Transverse colon (tissue), 4 donors: Measurements from ENCODE around the gene RGS5. TPM values are rescaled to one million over a fixed set of nuclear protein-coding genes. Genes with fewer than 3 reads are reported as not detected.
A peak's percentile ranks its signal among the peaks of the same experiment; 100 is the strongest.

Experiments used
- DNase-seq: peaks from one replicate; pipeline ENCODE4 v3.0.0-alpha.2; 2019
- H3K27ac ChIP-seq, 4 donors: fragments of 200-600 bp; sonication (generic); 2 replicates each; pipeline ENCODE4 v1.5.1; 2016 to 2018; ENCODE audit warnings: inconsistent platforms in 4 of 4
- H3K27me3 ChIP-seq: fragments of 200-600 bp; sonication (generic); 2 replicates; pipeline ENCODE4 v1.5.1; 2017; ENCODE audit warnings: inconsistent platforms
- H3K36me3 ChIP-seq, 4 donors: fragments of 200-600 bp; sonication (generic); 2 replicates each; pipeline ENCODE4 v1.5.1; 2017 to 2019; ENCODE audit warnings: inconsistent platforms in 4 of 4
- H3K4me1 ChIP-seq, 4 donors: fragments of 200-600 bp; sonication (generic); 2 replicates each; pipeline ENCODE4 v1.5.1; 2017 to 2020; ENCODE audit warnings: inconsistent platforms in 4 of 4
- H3K4me3 ChIP-seq, 4 donors: fragments of 200-600 bp; sonication (generic); 1 replicate in 1 of 4; 2 replicates in 3 of 4; pipeline versions ENCODE4 v1.5.1 to v1.6.1; 2017 to 2019; ENCODE audit warnings: inconsistent platforms in 4 of 4
- H3K9me3 ChIP-seq, 2 donors: fragments of 200-600 bp; sonication (generic); 2 replicates each; pipeline ENCODE4 v1.5.1; 2017 to 2019; ENCODE audit warnings: inconsistent platforms in 2 of 2
- EP300 ChIP-seq: sonication (generic); formaldehyde crosslinking; IDR thresholded peaks from one replicate; pipeline ENCODE4 v1.6.1; 2017; ENCODE audit warnings: antibody characterized with exemption, low read depth
- POLR2A ChIP-seq: fragments of 450-650 bp; IDR thresholded peaks from one replicate; pipeline ENCODE4 v1.6.1; 2016; ENCODE audit warnings: antibody characterized with exemption, mild to moderate bottlenecking, moderate library complexity
- POLR2AphosphoS5 ChIP-seq, 3 donors: sonication (generic); formaldehyde crosslinking; IDR thresholded peaks; one replicate each; pipeline ENCODE4 v1.6.1; 2016; ENCODE audit warnings: antibody characterized with exemption in 3 of 3
- WGBS, 2 donors: methylation state at CpG; one replicate each; pipeline ENCODE4 v1.1.5; 2018; ENCODE audit warnings: low coverage in 1 of 2; 5-methylcytosine and 5-hydroxymethylcytosine counted together
- in situ Hi-C, 4 donors: fragments of 200-750 bp; cut with MboI; loops; one replicate each; pipeline versions ENCODE4 v1.15.0 to v1.15.1; 2017; ENCODE audit warnings: low sequenced_read_pairs in 3 of 4, low pct_ligation_motif_present in 1 of 4, low pct_unique_long_range_greater_than_20kb in 1 of 4
- intact Hi-C: fragments of 100-400 bp; cut with DNase I; formaldehyde crosslinking; loops from one replicate; pipeline ENCODE4 v1.15.1; 2023; ENCODE audit warnings: low total_unique reads
- total RNA-seq, 4 donors: library from RNA; depleted of rRNA; stranded (reverse); fragments of >200 nt; gene quantifications; one replicate each; pipeline ENCODE4 v1.1.0, GENCODE V29; 2016
- TF ChIP-seq, protein P1 (sequence below), 5 experiments: fragments of 200-600 bp in 3 of 5; fragments of 450-650 bp in 2 of 5; sonication (generic) in 3 of 5; IDR thresholded peaks; 1 replicate in 2 of 5; 2 replicates in 3 of 5; pipeline ENCODE4 v1.5.1; 2016 to 2017; ENCODE audit warnings: antibody characterized with exemption in 5 of 5, inconsistent platforms in 3 of 5, mild to moderate bottlenecking in 2 of 5, moderate library complexity in 1 of 5

RGS5 gene
- total RNA-seq, 4 donors from 2014 or later, result 28.1 to 55.6 (median 41.8) TPM

DNA sequence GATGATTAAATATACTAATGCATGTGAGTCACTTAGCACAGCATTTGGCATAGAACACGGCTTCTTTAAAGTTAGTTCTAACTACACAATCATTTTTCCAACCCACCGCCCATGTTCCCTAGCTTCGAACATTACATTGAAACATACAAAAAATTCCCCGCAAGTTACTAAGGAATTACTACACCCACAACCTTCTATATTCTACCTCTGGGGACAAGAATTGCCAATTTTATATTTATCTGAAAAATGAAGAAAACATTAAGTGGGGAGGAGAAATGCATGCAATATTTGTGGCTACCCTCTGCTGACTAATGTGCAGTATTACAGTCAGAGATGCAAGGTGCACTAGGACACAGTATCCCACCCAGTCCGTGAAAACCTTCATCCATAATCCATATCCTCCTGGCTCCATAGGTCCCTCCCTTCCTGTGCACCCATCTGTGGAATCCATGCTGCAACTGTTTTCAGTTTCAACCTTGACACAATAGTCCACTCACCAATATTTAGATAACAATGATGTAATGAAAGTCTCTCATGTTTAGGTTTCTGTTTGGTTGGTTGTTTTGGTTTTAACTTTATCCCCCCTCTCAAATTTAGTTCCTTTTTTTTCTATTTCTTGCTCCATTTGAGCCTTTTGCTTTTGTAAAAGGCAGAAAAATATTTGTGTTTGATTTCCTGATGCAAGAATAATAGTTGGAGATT lies 31.6 kb downstream of the RGS5 start:
- intact Hi-C loops (loop anchor here (10.0 kb wide), 1 partner anchor 296 kb away; no protein-coding TSS in a partner anchor), in situ Hi-C loops (loop anchor here in 2 of 4 donors (10.0 kb wide), 1 partner anchor 316 kb away; no protein-coding TSS in a partner anchor)
- TF ChIP-seq, protein P1, sequence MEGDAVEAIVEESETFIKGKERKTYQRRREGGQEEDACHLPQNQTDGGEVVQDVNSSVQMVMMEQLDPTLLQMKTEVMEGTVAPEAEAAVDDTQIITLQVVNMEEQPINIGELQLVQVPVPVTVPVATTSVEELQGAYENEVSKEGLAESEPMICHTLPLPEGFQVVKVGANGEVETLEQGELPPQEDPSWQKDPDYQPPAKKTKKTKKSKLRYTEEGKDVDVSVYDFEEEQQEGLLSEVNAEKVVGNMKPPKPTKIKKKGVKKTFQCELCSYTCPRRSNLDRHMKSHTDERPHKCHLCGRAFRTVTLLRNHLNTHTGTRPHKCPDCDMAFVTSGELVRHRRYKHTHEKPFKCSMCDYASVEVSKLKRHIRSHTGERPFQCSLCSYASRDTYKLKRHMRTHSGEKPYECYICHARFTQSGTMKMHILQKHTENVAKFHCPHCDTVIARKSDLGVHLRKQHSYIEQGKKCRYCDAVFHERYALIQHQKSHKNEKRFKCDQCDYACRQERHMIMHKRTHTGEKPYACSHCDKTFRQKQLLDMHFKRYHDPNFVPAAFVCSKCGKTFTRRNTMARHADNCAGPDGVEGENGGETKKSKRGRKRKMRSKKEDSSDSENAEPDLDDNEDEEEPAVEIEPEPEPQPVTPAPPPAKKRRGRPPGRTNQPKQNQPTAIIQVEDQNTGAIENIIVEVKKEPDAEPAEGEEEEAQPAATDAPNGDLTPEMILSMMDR (IDR thresholded peaks at IDR 0.05), result peak in 2 of 5 experiments; percentile 17 to 19
- no peak for TF ChIP-seq POLR2A
- H3K4me1 ChIP-seq, result peaks cover 0 to 13% (median 4%) of the 10 kb centered on the region in 4 donors
- 82 to 97% methylated on average over 5 of the region's 5 CpGs for WGBS, 2 donors
- H3K27ac ChIP-seq, result peak overlapping the region in 1 of 4 donors; percentile 23
- no peaks in the 10 kb centered on the region for H3K36me3 ChIP-seq
- no peaks in the 10 kb centered on the region for H3K27me3 ChIP-seq
- DNase-seq, result no peak
- no peaks in the 10 kb centered on the region for H3K9me3 ChIP-seq
- no peak overlapping the region for H3K4me3 ChIP-seq

DNA sequence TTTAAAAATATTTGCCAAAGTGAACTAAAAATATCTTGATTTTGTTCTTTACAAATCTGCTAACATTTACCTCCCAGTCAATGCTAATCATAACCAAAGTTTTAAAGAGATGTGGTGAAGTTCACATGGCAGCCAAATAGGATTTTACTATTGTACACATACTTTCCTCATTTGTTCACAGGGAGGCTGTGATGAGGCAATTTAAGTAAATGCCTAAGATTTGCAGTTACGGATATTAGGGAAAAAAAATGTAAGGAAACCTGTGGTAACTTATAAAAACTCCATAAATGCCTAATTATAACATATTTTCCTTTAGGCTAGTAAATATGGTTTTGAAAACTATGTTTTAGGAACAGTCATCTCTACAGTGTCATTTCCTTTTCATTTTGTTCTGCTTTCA lies 32.4 kb downstream of the RGS5 start:
- peaks cover 0 to 13% (median 4%) of the 10 kb centered on the region in 4 donors for H3K4me1 ChIP-seq

DNA sequence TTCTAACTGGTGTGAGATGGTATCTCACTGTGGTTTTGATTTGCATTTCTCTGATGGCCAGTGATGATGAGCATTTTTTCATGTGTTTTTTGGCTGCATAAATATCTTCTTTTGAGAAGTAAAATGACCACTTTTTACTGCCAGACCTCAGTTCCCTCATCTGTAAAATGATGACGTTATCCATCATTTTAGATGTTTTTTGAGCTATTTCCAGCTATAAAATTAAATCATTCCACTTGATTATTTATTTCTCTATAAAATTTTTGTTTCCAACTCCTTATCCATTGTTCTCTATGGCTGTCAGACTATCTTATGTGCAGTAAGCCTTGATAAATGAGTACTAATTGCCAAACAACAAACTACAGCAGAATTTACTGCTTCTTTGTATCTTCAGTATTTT lies 33.2 kb downstream of the RGS5 start:
- no peak for DNase-seq
- Histone ChIP-seq H3K27ac (no peak overlapping the region), H3K36me3 (no peaks in the 10 kb centered on the region), H3K4me3 (no peak overlapping the region), H3K4me1 (peaks cover 0 to 13% (median 4%) of the 10 kb centered on the region in 4 donors), H3K27me3 (no peaks in the 10 kb centered on the region), H3K9me3 (no peaks in the 10 kb centered on the region)
- TF ChIP-seq POLR2A, result no peak
- no peak for TF ChIP-seq EP300
- TF ChIP-seq POLR2AphosphoS5 (IDR thresholded peaks at IDR 0.05), result no peak
- TF ChIP-seq, protein P1 (IDR thresholded peaks at IDR 0.05), result no peak
- 83 to 91% methylated on average over 1 of the region's 1 CpG for WGBS, 2 donors
- intact Hi-C loops, result no loop called here
- in situ Hi-C loops, result no loop called here

More for the DNA sequence above, 32.4 kb downstream of the RGS5 start:
- H3K36me3 ChIP-seq, result no peaks in the 10 kb centered on the region
- no peak for DNase-seq
- no peak overlapping the region for H3K27ac ChIP-seq
- H3K9me3 ChIP-seq, result no peaks in the 10 kb centered on the region
- no peak overlapping the region for H3K4me3 ChIP-seq
- 67 to 83% methylated on average over 1 of the region's 1 CpG for WGBS, 2 donors
- intact Hi-C loops, result loop anchor here (10.0 kb wide), 1 partner anchor 296 kb away; no protein-coding TSS in a partner anchor
- in situ Hi-C loops, result loop anchor here in 2 of 4 donors (10.0 kb wide), 1 partner anchor 316 kb away; no protein-coding TSS in a partner anchor
- TF ChIP-seq, protein P1 (IDR thresholded peaks at IDR 0.05), result no peak
- no peak for TF ChIP-seq POLR2A
- TF ChIP-seq EP300, result no peak
- TF ChIP-seq POLR2AphosphoS5 (IDR thresholded peaks at IDR 0.05), result no peak
- H3K27me3 ChIP-seq, result no peaks in the 10 kb centered on the region

DNA sequence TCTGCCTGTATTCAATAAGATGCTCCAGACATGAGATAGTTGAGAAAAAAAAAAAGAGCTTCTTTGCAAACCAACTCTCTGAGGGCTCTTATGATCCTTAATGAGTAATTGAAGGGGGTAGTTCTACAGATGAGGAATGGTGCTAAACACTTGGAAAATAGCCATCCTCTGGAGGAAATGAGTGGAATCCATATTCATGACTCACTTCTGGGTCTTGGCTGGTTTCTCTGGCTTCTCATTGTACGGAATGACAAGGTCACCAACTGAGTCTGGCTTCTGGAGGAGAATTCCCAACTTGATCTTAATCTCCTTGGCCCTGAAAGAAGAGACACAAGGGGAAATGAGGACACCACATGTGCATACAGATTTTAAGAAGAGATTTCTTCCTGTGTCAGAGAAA lies 34.7 kb downstream of the RGS5 start:
- 40 to 60% methylated on average over 1 of the region's 1 CpG for WGBS, 2 donors
- DNase-seq, result no peak
- intact Hi-C loops, result no loop called here

More for the DNA sequence above, 34.7 kb downstream of the RGS5 start:
- TF ChIP-seq POLR2A (no peak), POLR2AphosphoS5 (IDR thresholded peaks at IDR 0.05) (peak in 2 of 3 donors; percentile 15 to 26)
- TF ChIP-seq, protein P1 (IDR thresholded peaks at IDR 0.05), result no peak
- Histone ChIP-seq H3K27me3 (no peaks in the 10 kb centered on the region), H3K27ac (peak overlapping the region in 3 of 4 donors; percentile 7 to 54 (median 20)), H3K36me3 (no peaks in the 10 kb centered on the region), H3K9me3 (no peaks in the 10 kb centered on the region), H3K4me1 (peaks cover 0 to 8% (median 5%) of the 10 kb centered on the region in 4 donors), H3K4me3 (no peak overlapping the region)
- in situ Hi-C loops, result no loop called here
